Cardiac muscle cell (in vitro differentiated cells and primary cell): Measurements from ENCODE around the gene SNAP47. TPM values are rescaled to one million over a fixed set of nuclear protein-coding genes. Genes with fewer than 3 reads are reported as not detected.

Experiments
- DNase-seq, 2 donors: peaks; one replicate each; pipeline versions ENCODE4 v3.0.0 to v3.0.0-alpha.2; 2010 to 2017; ENCODE audit warnings: low read depth in 1 of 2, low spot score in 1 of 2
- H3K27ac ChIP-seq: fragments of 200-600 bp; sonication (generic); 2 replicates; pipeline ENCODE4 v1.5.1; 2016
- H3K27me3 ChIP-seq: fragments of 200-600 bp; sonication (generic); 2 replicates; pipeline ENCODE4 v1.6.0; 2016; ENCODE audit warnings: control low read depth
- H3K36me3 ChIP-seq: fragments of 200-600 bp; sonication (generic); 2 replicates; pipeline ENCODE4 v1.5.1; 2016; ENCODE audit warnings: control low read depth
- H3K4me1 ChIP-seq: fragments of 200-600 bp; sonication (generic); 2 replicates; pipeline ENCODE4 v1.8.1; 2017; ENCODE audit warnings: low read depth, mild to moderate bottlenecking, mixed run types
- H3K4me3 ChIP-seq: fragments of 200-600 bp; sonication (generic); 2 replicates; pipeline ENCODE4 v1.5.1; 2016; ENCODE audit warnings: mild to moderate bottlenecking
- H3K9me3 ChIP-seq: fragments of 200-600 bp; sonication (generic); 2 replicates; pipeline ENCODE4 v1.5.1; 2017; ENCODE audit warnings: low read depth, mild to moderate bottlenecking, control low read depth
- CTCF ChIP-seq: IDR thresholded peaks from 2 replicates; pipeline ENCODE4 v1.5.1; 2012; ENCODE audit warnings: low read depth, mild to moderate bottlenecking, low read length
- polyA plus RNA-seq: library from polyadenylated mRNA; unstranded; fragments of >200 nt; fragmentation: Nextera tagmentation; extraction: Ambion mirVana; gene quantifications from 2 replicates; pipeline ENCODE4 v1.2.1, GENCODE V29; 2016
- total RNA-seq: library from RNA; depleted of rRNA; stranded (reverse); fragments of >200 nt; gene quantifications from 2 replicates; pipeline ENCODE4 v1.2.3, GENCODE V29; 2016

SNAP47 gene
- total and polyA plus RNA-seq, 2 experiments from 2014 or later = 43.7 to 57.4 TPM

GRCh38 chr1:227728059-227728891 lies 7.0 kb upstream of the SNAP47 start:
- no peaks in the 10 kb centered on the region for H3K9me3 ChIP-seq
- H3K4me3 ChIP-seq = peak overlapping the region; percentile 68
- peaks cover 17% of the 10 kb centered on the region for H3K4me1 ChIP-seq
- peak; percentile 63 to 85 for DNase-seq
- TF ChIP-seq CTCF = no peak
- no peaks in the 10 kb centered on the region for H3K27me3 ChIP-seq
- H3K36me3 ChIP-seq = peaks cover 10% of the 10 kb centered on the region
- peak overlapping the region; percentile 66 for H3K27ac ChIP-seq

GRCh38 chr1:227728892-227729143 lies 6.4 kb upstream of the SNAP47 start:
- H3K4me1 ChIP-seq = peaks cover 17% of the 10 kb centered on the region
- H3K36me3 ChIP-seq = peaks cover 13% of the 10 kb centered on the region
- DNase-seq = no peak
- TF ChIP-seq CTCF = no peak
- H3K27ac ChIP-seq = peak overlapping the region; percentile 62
- H3K9me3 ChIP-seq = no peaks in the 10 kb centered on the region
- peak overlapping the region; percentile 68 for H3K4me3 ChIP-seq
- H3K27me3 ChIP-seq = no peaks in the 10 kb centered on the region

GRCh38 chr1:227729144-227729880 lies 5.9 kb upstream of the SNAP47 start:
- no peak for TF ChIP-seq CTCF
- H3K9me3 ChIP-seq = no peaks in the 10 kb centered on the region
- peak overlapping the region; percentile 62 for H3K27ac ChIP-seq
- H3K27me3 ChIP-seq = no peaks in the 10 kb centered on the region
- DNase-seq = peak in 1 of 2 donors; percentile 23
- peaks cover 22% of the 10 kb centered on the region for H3K4me1 ChIP-seq
- H3K4me3 ChIP-seq = peak overlapping the region; percentile 68
- H3K36me3 ChIP-seq = peaks cover 13% of the 10 kb centered on the region

GRCh38 chr1:227729881-227730629 lies 5.2 kb upstream of the SNAP47 start:
- peaks cover 13% of the 10 kb centered on the region for H3K36me3 ChIP-seq
- peak; percentile 38 to 69 for DNase-seq
- TF ChIP-seq CTCF = peak; percentile 87
- peak overlapping the region; percentile 56 for H3K27ac ChIP-seq
- H3K9me3 ChIP-seq = no peaks in the 10 kb centered on the region
- no peak overlapping the region for H3K4me3 ChIP-seq
- H3K27me3 ChIP-seq = no peaks in the 10 kb centered on the region
- peaks cover 24% of the 10 kb centered on the region for H3K4me1 ChIP-seq

- Histone ChIP-seq H3K27me3 (no peaks in the 10 kb centered on the region), H3K4me3 (no peak overlapping the region), H3K27ac (peak overlapping the region; percentile 25), H3K9me3 (no peaks in the 10 kb centered on the region), H3K36me3 (peaks cover 13% of the 10 kb centered on the region), H3K4me1 (peaks cover 24% of the 10 kb centered on the region)
- DNase-seq = no peak
- TF ChIP-seq CTCF = no peak
Observed at GRCh38 chr1:227730630-227731151, 4.5 kb upstream of the SNAP47 start.
